ENCODE data around the gene PRPF31. TPM values are rescaled to one million over a fixed set of nuclear protein-coding genes. Genes with fewer than 3 reads are reported as not detected.
"Not testable (repeated sequence)": the region's sequence is repeated elsewhere in the genome, so short reads cannot be mapped to it uniquely, and the experiment has no call there.

The PRPF31 gene
- total RNA-seq, 2 experiments from 2014 or later = 85.5 to 115 TPM

GRCh38 chr19:54169149-54169740 is 53.7 kb downstream of the PRPF31 start:
- Mint-ChIP-seq H3K4me3 (no peak overlapping the region), H3K9me3 (ENCODE audit: low read depth) (no peaks in the 10 kb centered on the region), H3K4me1 (peaks cover 12% of the 10 kb centered on the region), H3K27me3 (peaks cover under 1% of the 10 kb centered on the region), H3K27ac (no peak overlapping the region), H3K36me3 (ENCODE audit: low read depth) (no peaks in the 10 kb centered on the region)
- ATAC-seq (no peak), DNase-seq (no peak)
- POLR2A ChIA-PET = interaction anchor here (0.6 kb wide), 1 partner anchor 13 kb away, joined by 3 read pairs; no protein-coding TSS in a partner anchor
- CTCF ChIA-PET = interaction anchor here (0.6 to 2.6 kb wide), 15 partner anchors 8 to 97 kb away, joined by 3 to 15 read pairs (median 4); partner anchors contain the start of genes LENG1 and MBOAT7
- intact Hi-C loops (cut with DNase I, micrococcal nuclease) = loop anchor here in 1 of 2 experiments (2.0 kb wide), 1 partner anchor 152 kb away; no protein-coding TSS in a partner anchor

GRCh38 chr19:54171736-54172431 is 56.3 kb downstream of the PRPF31 start:
- H3K36me3 Mint-ChIP-seq (ENCODE audit: low read depth); H3K4me1 Mint-ChIP-seq; ATAC-seq; DNase-seq; H3K27me3 Mint-ChIP-seq; H3K27ac Mint-ChIP-seq; intact Hi-C loops (cut with DNase I, micrococcal nuclease); H3K9me3 Mint-ChIP-seq (ENCODE audit: low read depth); H3K4me3 Mint-ChIP-seq: not testable (repeated sequence)
- ChIA-PET CTCF (interaction anchor here (0.6 kb wide), 1 partner anchor 141 kb away, joined by 3 read pairs; the partner anchor contains the start of gene LILRA5), POLR2A (interaction anchor here (0.6 kb wide), 1 partner anchor 36 kb away, joined by 3 read pairs; no protein-coding TSS in a partner anchor)

- H3K4me3 Mint-ChIP-seq = no peak within 1 kb of the TSS
- no peak for DNase-seq
- no peak within 1 kb of the TSS for H3K27ac Mint-ChIP-seq
Observed at GRCh38 chr19:54172471-54173358, 57.2 kb downstream of the PRPF31 start, which contains the start of gene TMC4. Gene TMC4 (minus strand): TSS chr19:54173160. CDS start chr19:54173117, 43 bp downstream.

GRCh38 chr19:54173359-54173699 is 57.8 kb downstream of the PRPF31 start:
- ChIA-PET CTCF (interaction anchor here (0.6 to 1.4 kb wide), 3 partner anchors 13 to 1895 kb away, joined by 3 to 6 read pairs (median 3); partner anchors contain the start of gene LENG1), POLR2A (no interaction called here)
- no peaks in the 10 kb centered on the region for H3K9me3 Mint-ChIP-seq (ENCODE audit: low read depth)
- H3K36me3 Mint-ChIP-seq (ENCODE audit: low read depth) = peaks cover 13% of the 10 kb centered on the region
- H3K4me3 Mint-ChIP-seq = no peak overlapping the region
- no peaks in the 10 kb centered on the region for H3K27me3 Mint-ChIP-seq
- ATAC-seq = no peak
- H3K27ac Mint-ChIP-seq = no peak overlapping the region
- H3K4me1 Mint-ChIP-seq = peaks cover 1% of the 10 kb centered on the region
- no peak for DNase-seq
- intact Hi-C loops (cut with DNase I, micrococcal nuclease) = no loop called here

More at GRCh38 chr19:54172471-54173358, 57.2 kb downstream of the PRPF31 start, which contains the start of gene TMC4:
- Mint-ChIP-seq H3K9me3 (ENCODE audit: low read depth) (no peaks in the 10 kb centered on the region), H3K36me3 (ENCODE audit: low read depth) (peaks cover 8% of the 10 kb centered on the region), H3K27me3 (no peaks in the 10 kb centered on the region), H3K4me1 (peaks cover 5% of the 10 kb centered on the region)
- ChIA-PET POLR2A (no interaction called here), CTCF (interaction anchor here (0.6 to 1.4 kb wide), 2 partner anchors 13 to 1896 kb away, joined by 3 read pairs; partner anchors contain the start of gene LENG1)
- intact Hi-C loops (cut with DNase I, micrococcal nuclease) = no loop called here
- no peak for ATAC-seq

- Mint-ChIP-seq H3K9me3 (ENCODE audit: low read depth) (no peaks in the 10 kb centered on the region), H3K4me1 (no peaks in the 10 kb centered on the region), H3K27ac (no peak overlapping the region), H3K27me3 (no peaks in the 10 kb centered on the region), H3K4me3 (no peak overlapping the region), H3K36me3 (ENCODE audit: low read depth) (peaks cover 20% of the 10 kb centered on the region)
- ChIA-PET CTCF (interaction anchor here (0.6 to 1.4 kb wide), 3 partner anchors 14 to 92 kb away, joined by 3 to 6 read pairs (median 3); partner anchors contain the start of gene LENG1), POLR2A (interaction anchor here (0.7 kb wide), 1 partner anchor 8 kb away, joined by 3 read pairs; no protein-coding TSS in a partner anchor)
- intact Hi-C loops (cut with DNase I, micrococcal nuclease) = loop anchor here in 1 of 2 experiments (2.0 kb wide), 1 partner anchor 15 kb away; the partner anchor contains the start of gene MBOAT7
- DNase-seq (no peak), ATAC-seq (no peak)
Observed at GRCh38 chr19:54173951-54174834, 58.6 kb downstream of the PRPF31 start.

GRCh38 chr19:54178581-54179261 is 63.2 kb downstream of the PRPF31 start:
- Mint-ChIP-seq H3K4me1 (no peaks in the 10 kb centered on the region), H3K4me3 (no peak overlapping the region), H3K27ac (no peak overlapping the region), H3K36me3 (ENCODE audit: low read depth) (peaks cover 36% of the 10 kb centered on the region), H3K27me3 (no peaks in the 10 kb centered on the region), H3K9me3 (ENCODE audit: low read depth) (no peaks in the 10 kb centered on the region)
- peak; percentile 69 for DNase-seq
- ChIA-PET POLR2A (interaction anchor here (0.9 kb wide), 1 partner anchor 11 kb away, joined by 3 read pairs; no protein-coding TSS in a partner anchor), CTCF (no interaction called here)
- ATAC-seq = peak; percentile 94
- intact Hi-C loops (cut with DNase I, micrococcal nuclease) = loop anchor here in 1 of 2 experiments (1.0 kb wide), 1 partner anchor 11 kb away; the partner anchor contains the start of gene MBOAT7

- ChIA-PET POLR2A (interaction anchor here (0.9 kb wide), 1 partner anchor 11 kb away, joined by 3 read pairs; no protein-coding TSS in a partner anchor), CTCF (no interaction called here)
- Mint-ChIP-seq H3K9me3 (ENCODE audit: low read depth) (no peaks in the 10 kb centered on the region), H3K36me3 (ENCODE audit: low read depth) (peaks cover 41% of the 10 kb centered on the region), H3K4me1 (no peaks in the 10 kb centered on the region), H3K27me3 (no peaks in the 10 kb centered on the region), H3K4me3 (no peak overlapping the region), H3K27ac (no peak overlapping the region)
- DNase-seq (no peak), ATAC-seq (no peak)
- intact Hi-C loops (cut with DNase I, micrococcal nuclease) = no loop called here
Observed at GRCh38 chr19:54179262-54179852, 63.8 kb downstream of the PRPF31 start.

- no peaks in the 10 kb centered on the region for H3K27me3 Mint-ChIP-seq
- H3K27ac Mint-ChIP-seq = no peak overlapping the region
- no peak overlapping the region for H3K4me3 Mint-ChIP-seq
- CTCF ChIA-PET = interaction anchor here (0.9 kb wide), 1 partner anchor 10 kb away, joined by 3 read pairs; no protein-coding TSS in a partner anchor
- ATAC-seq (no peak), DNase-seq (no peak)
- H3K36me3 Mint-ChIP-seq (ENCODE audit: low read depth) = peaks cover 41% of the 10 kb centered on the region
- H3K4me1 Mint-ChIP-seq = no peaks in the 10 kb centered on the region
- H3K9me3 Mint-ChIP-seq (ENCODE audit: low read depth) = no peaks in the 10 kb centered on the region
- POLR2A ChIA-PET = no interaction called here
- intact Hi-C loops (cut with DNase I, micrococcal nuclease) = no loop called here
Observed at GRCh38 chr19:54179921-54180461, 64.4 kb downstream of the PRPF31 start.

GRCh38 chr19:54180691-54181091 is 65.1 kb downstream of the PRPF31 start:
- Mint-ChIP-seq H3K36me3 (ENCODE audit: low read depth) (peaks cover 40% of the 10 kb centered on the region), H3K27ac (no peak overlapping the region), H3K27me3 (no peaks in the 10 kb centered on the region), H3K4me3 (no peak overlapping the region), H3K9me3 (ENCODE audit: low read depth) (no peaks in the 10 kb centered on the region), H3K4me1 (no peaks in the 10 kb centered on the region)
- ATAC-seq (no peak), DNase-seq (no peak)
- intact Hi-C loops (cut with DNase I, micrococcal nuclease) = no loop called here
- ChIA-PET POLR2A (no interaction called here), CTCF (interaction anchor here (0.9 kb wide), 1 partner anchor 11 kb away, joined by 3 read pairs; no protein-coding TSS in a partner anchor)
